IMR-90 (cell line): ENCODE measurements around the gene CCDC88A. TPM values are rescaled to one million over a fixed set of nuclear protein-coding genes. Genes with fewer than 3 reads are reported as not detected.

Source experiments
- ATAC-seq: fragments of 200-7000 bp; cut with Tn5 transposase; 2 replicates; pipeline ENCODE4 v1.9.1; 2020; ENCODE audit warnings: low read depth, mild to moderate bottlenecking, moderate library complexity
- BruUV-seq: library from RNA; stranded (reverse); fragments of 400-500 nt; replicated peaks from 2 replicates; lab custom pipeline; 2021; lab: Mats Ljungman, UMichigan
- CTCF ChIA-PET: fragments of 300-600 bp; formaldehyde crosslinking; extraction: SDS; loops from one replicate; lab custom pipeline; 2021; ENCODE audit warnings: antibody characterized with exemption; lab: Yijun Ruan, JAX
- POLR2A ChIA-PET: fragments of 300-600 bp; sonication (Branson Sonifier 250); formaldehyde crosslinking; loops from one replicate; lab custom pipeline; 2022; ENCODE audit warnings: antibody characterized with exemption; ENCODE audit not compliant: unreplicated experiment; lab: Charles Lee
- DNase-seq: peaks from one replicate; pipeline ENCODE4 v3.0.0; 2013
- H2AFZ ChIP-seq: replicated peaks from 2 replicates; pipeline ENCODE3; 2013; ENCODE audit warnings: low read length, mild to moderate bottlenecking; ENCODE audit not compliant: poor library complexity
- H2AK5ac ChIP-seq: 2 replicates; pipeline ENCODE4 v1.6.1; 2013; ENCODE audit warnings: low read depth, low read length, inconsistent platforms
- H2AK9ac ChIP-seq: replicated peaks from 2 replicates; pipeline ENCODE3; 2013; ENCODE audit warnings: mild to moderate bottlenecking, low read depth, low read length, moderate library complexity; ENCODE audit not compliant: poor library complexity
- H2BK120ac ChIP-seq: 2 replicates; pipeline ENCODE4 v1.6.1; 2013; ENCODE audit warnings: low read depth, low read length, inconsistent platforms
- H2BK15ac ChIP-seq: 3 replicates; pipeline ENCODE4 v1.6.1; 2013; ENCODE audit warnings: low read depth, low read length, inconsistent platforms
- H2BK20ac ChIP-seq: 2 replicates; pipeline ENCODE4 v1.6.1; 2013; ENCODE audit warnings: low read depth, mild to moderate bottlenecking, inconsistent platforms, low read length, moderate library complexity
- H2BK5ac ChIP-seq: 2 replicates; pipeline ENCODE4 v1.6.1; 2013; ENCODE audit warnings: mild to moderate bottlenecking, low read depth, low read length, inconsistent platforms; ENCODE audit not compliant: poor library complexity, severe bottlenecking
- H3K14ac ChIP-seq: replicated peaks from 2 replicates; pipeline ENCODE4 v1.6.1; 2013; ENCODE audit warnings: low read depth, low read length, inconsistent platforms
- H3K18ac ChIP-seq: 2 replicates; pipeline ENCODE4 v1.6.1; 2013; ENCODE audit warnings: low read depth, low read length, control low read depth
- H3K23ac ChIP-seq: 2 replicates; pipeline ENCODE4 v1.6.1; 2013; ENCODE audit warnings: low read depth, low read length, inconsistent platforms
- H3K27ac ChIP-seq: 2 replicates; pipeline ENCODE4 v1.5.1; 2013; ENCODE audit warnings: mild to moderate bottlenecking, control low read depth, low read length; ENCODE audit not compliant: insufficient read depth
- H3K27me3 ChIP-seq: 2 replicates; pipeline ENCODE4 v1.6.1; 2013; ENCODE audit warnings: low read length; ENCODE audit not compliant: control insufficient read depth, insufficient read depth
- H3K36me3 ChIP-seq: 2 replicates; pipeline ENCODE4 v1.6.1; 2013; ENCODE audit warnings: low read length, mixed read lengths; ENCODE audit not compliant: control insufficient read depth, insufficient read depth
- H3K4ac ChIP-seq: 2 replicates; pipeline ENCODE4 v1.6.1; 2013; ENCODE audit warnings: low read depth, low read length, inconsistent platforms
- H3K4me1 ChIP-seq: 2 replicates; pipeline ENCODE4 v1.6.1; 2013; ENCODE audit warnings: low read length, mixed read lengths; ENCODE audit not compliant: control insufficient read depth, insufficient read depth
- H3K4me2 ChIP-seq: 2 replicates; pipeline ENCODE4 v1.6.1; 2013; ENCODE audit warnings: low read depth, mild to moderate bottlenecking, control low read depth, low read length, moderate library complexity
- H3K4me3 ChIP-seq: 2 replicates; pipeline ENCODE4 v1.5.1; 2013; ENCODE audit warnings: low read depth, mild to moderate bottlenecking, control low read depth, low read length, moderate library complexity; ENCODE audit not compliant: insufficient read depth
- H3K56ac ChIP-seq: 2 replicates; pipeline ENCODE4 v1.6.1; 2013; ENCODE audit warnings: low read length, inconsistent platforms; ENCODE audit not compliant: insufficient read depth; ENCODE audit errors: extremely low read depth
- H3K79me1 ChIP-seq, 2 experiments: 2 replicates each; pipeline ENCODE4 v1.6.1; 2013; ENCODE audit warnings: low read length in 2 of 2, inconsistent platforms in 1 of 2, low read depth in 1 of 2
- H3K9ac ChIP-seq: 2 replicates; pipeline ENCODE4 v1.6.1; 2013; ENCODE audit warnings: low read depth, low read length, control low read depth
- H3K9me1 ChIP-seq: 2 replicates; pipeline ENCODE4 v1.6.1; 2013; ENCODE audit warnings: low read length, inconsistent platforms; ENCODE audit not compliant: insufficient read depth
- H3K9me3 ChIP-seq: 2 replicates; pipeline ENCODE4 v1.6.1; 2013; ENCODE audit warnings: low read length; ENCODE audit not compliant: control insufficient read depth, insufficient read depth
- H4K20me1 ChIP-seq: 2 replicates; pipeline ENCODE4 v1.6.1; 2013; ENCODE audit warnings: low read length, inconsistent platforms; ENCODE audit not compliant: insufficient read depth
- H4K5ac ChIP-seq: 2 replicates; pipeline ENCODE4 v1.6.1; 2013; ENCODE audit warnings: mild to moderate bottlenecking, low read depth, low read length, control low read depth
- H4K8ac ChIP-seq, 2 experiments: 2 replicates each; pipeline ENCODE4 v1.6.1; 2013; ENCODE audit warnings: low read depth in 2 of 2, low read length in 2 of 2, control low read depth in 1 of 2, inconsistent platforms in 1 of 2
- H4K91ac ChIP-seq: 2 replicates; pipeline ENCODE4 v1.6.1; 2013; ENCODE audit warnings: low read depth, low read length, inconsistent platforms; ENCODE audit not compliant: insufficient read depth
- BHLHE40 ChIP-seq: fragments of 150-350 bp; IDR thresholded peaks from 2 replicates; pipeline ENCODE4 v1.6.1; 2016; ENCODE audit warnings: mild to moderate bottlenecking, low read depth, low read length
- CEBPB ChIP-seq: IDR thresholded peaks from 2 replicates; pipeline ENCODE4 v1.6.1; 2012; ENCODE audit warnings: low read depth, low read length, improper control_type of control experiment
- CHD1 ChIP-seq: IDR thresholded peaks from 2 replicates; pipeline ENCODE4 v1.6.1; 2012; ENCODE audit warnings: low read depth, low read length, improper control_type of control experiment
- CTCF ChIP-seq: conservative IDR thresholded peaks from 2 replicates; pipeline ENCODE4 v1.5.1; 2012; ENCODE audit warnings: mild to moderate bottlenecking, low read depth, low read length, improper control_type of control experiment
- ELK1 ChIP-seq: fragments of 150-350 bp; IDR thresholded peaks from 2 replicates; pipeline ENCODE4 v1.6.1; 2016; ENCODE audit warnings: low read depth, mild to moderate bottlenecking, low read length, moderate library complexity, borderline replicate concordance
- FOS ChIP-seq: fragments of 150-350 bp; IDR thresholded peaks from 2 replicates; pipeline ENCODE4 v1.6.1; 2016; ENCODE audit warnings: low read depth, low read length
- MAFK ChIP-seq: IDR thresholded peaks from 2 replicates; pipeline ENCODE4 v1.6.1; 2012; ENCODE audit warnings: low read depth, low read length, improper control_type of control experiment
- MAZ ChIP-seq: IDR thresholded peaks from 2 replicates; pipeline ENCODE4 v1.6.1; 2012; ENCODE audit warnings: low read depth, mild to moderate bottlenecking, low read length, improper control_type of control experiment, moderate library complexity, borderline replicate concordance
- MXI1 ChIP-seq: IDR thresholded peaks from 2 replicates; pipeline ENCODE4 v1.6.1; 2012; ENCODE audit warnings: low read depth, mild to moderate bottlenecking, low read length, moderate library complexity, borderline replicate concordance
- NFE2L2 ChIP-seq: fragments of 150-350 bp; IDR thresholded peaks from 2 replicates; pipeline ENCODE4 v1.6.1; 2016; ENCODE audit warnings: low read depth, mild to moderate bottlenecking, low read length
- POLR2A ChIP-seq: IDR thresholded peaks from 2 replicates; pipeline ENCODE4 v1.6.1; 2012; ENCODE audit warnings: mild to moderate bottlenecking, low read depth, low read length
- RAD21 ChIP-seq: IDR thresholded peaks from 2 replicates; pipeline ENCODE4 v1.6.1; 2012; ENCODE audit warnings: low read length, improper control_type of control experiment
- RCOR1 ChIP-seq: IDR thresholded peaks from 2 replicates; pipeline ENCODE4 v1.6.1; 2012; ENCODE audit warnings: mild to moderate bottlenecking, low read length, improper control_type of control experiment; ENCODE audit not compliant: insufficient replicate concordance
- RFX5 ChIP-seq: IDR thresholded peaks from 2 replicates; pipeline ENCODE4 v1.8.0; 2012; ENCODE audit warnings: low read depth, mild to moderate bottlenecking, low read length, moderate library complexity
- SMC3 ChIP-seq: fragments of 150-350 bp; IDR thresholded peaks from 2 replicates; pipeline ENCODE4 v1.6.1; 2016; ENCODE audit warnings: low read depth, mild to moderate bottlenecking, antibody characterized with exemption, low read length, moderate library complexity
- WGBS, 2 experiments: methylation state at CpG; one replicate each; pipeline versions ENCODE4 v1.1.5 to v1.1.7; 2013; ENCODE audit warnings: missing lambda C conversion rate in 2 of 2; ENCODE audit not compliant: insufficient read length in 1 of 2; ENCODE audit errors: extremely low coverage in 2 of 2; 5-methylcytosine and 5-hydroxymethylcytosine counted together
- dilution Hi-C: fragments of 300-500 bp; cut with HindIII; formaldehyde crosslinking; loops from one replicate; pipeline ENCODE4 v1.14.3; 2018; ENCODE audit warnings: low sequenced_read_pairs; ENCODE audit not compliant: unreplicated experiment
- in situ Hi-C: fragments of 300-500 bp; cut with MboI; formaldehyde crosslinking; loops from 3 replicates; pipeline ENCODE4 v1.14.3; 2019; ENCODE audit warnings: low sequenced_read_pairs, inconsistent platforms, mixed read lengths
- intact Hi-C: fragments of 100-400 bp; cut with micrococcal nuclease; formaldehyde crosslinking; loops from 2 replicates; pipeline ENCODE4 v1.10.0; 2022
- polyA plus RNA-seq, 3 experiments: library from polyadenylated mRNA; depleted of rRNA; stranded (reverse); fragments of >200 nt; gene quantifications; 2 replicates each; pipeline ENCODE4 v1.2.3, GENCODE V29; 2012; ENCODE audit warnings: low replicate concordance in 1 of 3
- total RNA-seq: library from RNA; depleted of rRNA; stranded (reverse); fragments of >200 nt; gene quantifications from 2 replicates; pipeline ENCODE4 v1.2.3, GENCODE V29; 2012

The CCDC88A gene
- total and polyA plus RNA-seq, 2 of the 4 experiments (the other 2 are of a cell fraction) = 15.6 to 63.8 TPM

DNA sequence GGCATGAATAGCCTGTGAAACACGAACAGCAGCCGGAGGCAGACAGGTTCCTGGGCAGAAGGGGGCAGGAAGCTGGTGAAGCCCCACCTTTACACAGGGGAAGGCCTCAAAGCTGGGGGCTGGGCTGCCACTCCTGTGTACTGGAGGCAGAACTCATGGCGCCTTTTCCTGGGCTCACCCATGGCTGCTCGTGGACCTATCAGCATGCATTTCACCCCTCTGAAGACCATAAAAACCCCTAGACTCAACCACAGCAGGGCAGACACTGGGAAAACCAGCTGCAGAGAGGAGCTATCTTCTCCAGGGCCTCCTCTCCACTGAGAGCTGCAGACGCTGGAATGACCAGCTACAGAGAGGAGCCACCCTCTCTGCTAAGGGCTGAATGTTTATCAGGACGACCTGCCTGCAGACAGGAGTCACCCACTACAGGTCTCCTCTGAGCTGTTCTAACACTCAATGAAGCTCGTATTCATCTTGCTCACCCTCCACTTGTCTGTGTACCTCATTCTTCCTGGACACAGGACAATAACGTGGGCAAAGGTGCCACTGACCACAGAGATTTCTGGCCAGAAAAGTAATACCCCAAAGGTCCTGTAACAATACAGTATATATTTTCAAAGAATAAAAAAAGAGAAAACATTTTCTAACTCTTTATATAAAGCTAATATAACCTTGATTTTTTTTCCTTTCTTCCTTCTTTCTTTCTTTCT, 18.9 kb upstream of the CCDC88A start:
- H2BK20ac ChIP-seq = no peak overlapping the region
- H2AK5ac ChIP-seq = no peak overlapping the region
- no peak overlapping the region for H2BK15ac ChIP-seq
- no peak overlapping the region for H2BK5ac ChIP-seq
- H4K20me1 ChIP-seq = no peaks in the 10 kb centered on the region
- H2AK9ac ChIP-seq = no peak overlapping the region
- H4K8ac ChIP-seq = no peak overlapping the region
- WGBS, 2 experiments = 64% methylated on average over 2 of the region's 8 CpGs; no CpG with 5 or more reads in 1 of the 2 experiments
- BruUV-seq = no TSS peak
- H3K36me3 ChIP-seq = no peaks in the 10 kb centered on the region
- H3K27me3 ChIP-seq = peaks cover 1% of the 10 kb centered on the region; the same call in 1 of the 2 replicates
- ChIA-PET CTCF (interaction anchor here (0.6 to 0.7 kb wide), 4 partner anchors 130 to 681 kb away, joined by 3 to 8 read pairs (median 3); no protein-coding TSS in a partner anchor), POLR2A (no interaction called here)
- H2AFZ ChIP-seq = no peak overlapping the region
- H3K4me2 ChIP-seq = no peak overlapping the region
- no peak overlapping the region for H4K91ac ChIP-seq
- ATAC-seq (no peak), DNase-seq (no peak)
- in situ Hi-C loops (no loop called here), intact Hi-C loops (loop anchor here (10.0 kb wide), 1 partner anchor 46 kb away; no protein-coding TSS in a partner anchor), dilution Hi-C loops (no loop called here)
- no peak overlapping the region for H3K18ac ChIP-seq
- no peak overlapping the region for H3K56ac ChIP-seq
- H2BK120ac ChIP-seq = no peak overlapping the region
- no peak overlapping the region for H3K4me3 ChIP-seq
- no peak overlapping the region for H4K5ac ChIP-seq
- no peak overlapping the region for H3K9ac ChIP-seq
- no peaks in the 10 kb centered on the region for H3K9me1 ChIP-seq
- no peaks in the 10 kb centered on the region for H3K79me1 ChIP-seq
- no peak overlapping the region for H3K14ac ChIP-seq
- no peak overlapping the region for H3K23ac ChIP-seq
- H3K9me3 ChIP-seq = no peaks in the 10 kb centered on the region
- no peak overlapping the region for H3K4ac ChIP-seq
- H3K27ac ChIP-seq = no peak overlapping the region
- no peaks in the 10 kb centered on the region for H3K4me1 ChIP-seq
- no peak for TF ChIP-seq NFE2L2
- TF ChIP-seq MAZ = no peak
- TF ChIP-seq CEBPB = no peak
- TF ChIP-seq RFX5 = no peak
- TF ChIP-seq POLR2A = no peak
- no peak for TF ChIP-seq MXI1
- TF ChIP-seq ELK1 = no peak
- TF ChIP-seq SMC3 = no peak
- TF ChIP-seq MAFK = no peak
- TF ChIP-seq CHD1 = no peak
- no peak for TF ChIP-seq RCOR1
- no peak for TF ChIP-seq FOS
- no peak for TF ChIP-seq CTCF
- no peak for TF ChIP-seq BHLHE40
- no peak for TF ChIP-seq RAD21
